Adrenal gland (tissue), 12 donors: ENCODE data around the gene GCG. TPM values are rescaled to one million over a fixed set of nuclear protein-coding genes. Genes with fewer than 3 reads are reported as not detected.

Source experiments
- DNase-seq, 7 donors: peaks; one replicate each; pipeline ENCODE4 v3.0.0-alpha.2; 2019 to 2020
- H3K27ac ChIP-seq, 5 donors: fragments of 200-600 bp; sonication (generic) in 4 of 5; 1 replicate in 3 of 5; 2 replicates in 2 of 5; pipeline versions ENCODE4 v1.5.1 to v1.8.0; 2016 to 2020; ENCODE audit warnings: mild to moderate bottlenecking in 1 of 5
- H3K27me3 ChIP-seq: fragments of 200-600 bp; 2 replicates; pipeline ENCODE4 v1.8.0; 2021
- H3K36me3 ChIP-seq, 2 donors: fragments of 200-600 bp; replicated peaks in 1 of 2; 1 replicate in 1 of 2; 2 replicates in 1 of 2; pipeline versions ENCODE4 v1.5.1 to v1.8.0; 2018 to 2022
- H3K4me1 ChIP-seq, 2 donors: fragments of 200-600 bp; replicated peaks in 1 of 2; 1 replicate in 1 of 2; 2 replicates in 1 of 2; pipeline versions ENCODE4 v1.5.1 to v1.8.0; 2018 to 2021
- H3K4me3 ChIP-seq, 4 donors: fragments of 200-600 bp; sonication (generic) in 3 of 4; one replicate each; pipeline ENCODE4 v1.5.1; 2016 to 2018
- H3K9me3 ChIP-seq, 3 donors: fragments of 200-600 bp; sonication (generic) in 1 of 3; replicated peaks in 1 of 3; 1 replicate in 2 of 3; 2 replicates in 1 of 3; pipeline versions ENCODE4 v1.5.1 to v1.8.0; 2016 to 2021
- CTCF ChIP-seq, 6 experiments: fragments of 450-650 bp in 4 of 6; fragments of 200-600 bp in 2 of 6; sonication (generic) in 1 of 6; IDR thresholded peaks; 1 replicate in 5 of 6; 2 replicates in 1 of 6; pipeline versions ENCODE4 v1.5.1 to v1.8.0; 2016 to 2021; ENCODE audit warnings: antibody characterized with exemption in 6 of 6, mild to moderate bottlenecking in 2 of 6, moderate library complexity in 1 of 6
- POLR2A ChIP-seq, 2 donors: fragments of 450-650 bp; IDR thresholded peaks; one replicate each; pipeline ENCODE4 v1.6.1; 2017; ENCODE audit warnings: antibody characterized with exemption in 2 of 2, mild to moderate bottlenecking in 2 of 2, moderate library complexity in 1 of 2
- WGBS, 4 donors: extraction: QIAGEN DNeasy Blood & Tissue Kit in 2 of 4; methylation state at CpG; one replicate each; pipeline versions ENCODE4 v1.1.5 to v1.1.7; 2013 to 2017; 5-methylcytosine and 5-hydroxymethylcytosine counted together
- intact Hi-C, 2 donors: fragments of 100-400 bp; cut with DNase I; formaldehyde crosslinking; loops; one replicate each; pipeline versions ENCODE4 v1.14.1 to v1.15.0; 2022 to 2023
- polyA plus RNA-seq, 3 donors: library from polyadenylated mRNA; stranded (reverse); fragments of 200-250 nt in 2 of 3; fragments of 350-450 nt in 1 of 3; fragmentation: Illumina TruSeq in 1 of 3; extraction: RNeasy Lipid Tissue Mini Kit (QIAGEN cat#74804) in 1 of 3; gene quantifications; one replicate each; pipeline ENCODE4 v1.2.3, GENCODE V29; 2013 to 2014
- total RNA-seq, 9 donors: library from RNA; depleted of rRNA in 4 of 9; stranded (reverse); fragments of >200 nt in 4 of 9; fragments of 120-200 nt in 1 of 9; fragmentation: NEBNext Ultra II Directional in 1 of 9; extraction: Animal tissue kit (Norgen Biotek cat#: 25700) in 1 of 9; gene quantifications; one replicate each; pipeline versions ENCODE4 v1.1.0 to v1.2.4, GENCODE V29; 2013 to 2023
- donor health status: healthy with polysubstance abuse.
- donor health status: Bipolar disorder and iron deficiency.
- donor health status: DM: yes; HTN: yes; CAD: no.
- donor health status: DM: no; HTN: no; CAD: no.
- donor health status: DM: no; HTN: no; CAD: no.
- donor health status: DM: yes; HTN: yes; CAD: no.

The GCG gene
- total and polyA plus RNA-seq, 12 donors = 0.22 to 0.51 TPM; not detected in 10

DNA sequence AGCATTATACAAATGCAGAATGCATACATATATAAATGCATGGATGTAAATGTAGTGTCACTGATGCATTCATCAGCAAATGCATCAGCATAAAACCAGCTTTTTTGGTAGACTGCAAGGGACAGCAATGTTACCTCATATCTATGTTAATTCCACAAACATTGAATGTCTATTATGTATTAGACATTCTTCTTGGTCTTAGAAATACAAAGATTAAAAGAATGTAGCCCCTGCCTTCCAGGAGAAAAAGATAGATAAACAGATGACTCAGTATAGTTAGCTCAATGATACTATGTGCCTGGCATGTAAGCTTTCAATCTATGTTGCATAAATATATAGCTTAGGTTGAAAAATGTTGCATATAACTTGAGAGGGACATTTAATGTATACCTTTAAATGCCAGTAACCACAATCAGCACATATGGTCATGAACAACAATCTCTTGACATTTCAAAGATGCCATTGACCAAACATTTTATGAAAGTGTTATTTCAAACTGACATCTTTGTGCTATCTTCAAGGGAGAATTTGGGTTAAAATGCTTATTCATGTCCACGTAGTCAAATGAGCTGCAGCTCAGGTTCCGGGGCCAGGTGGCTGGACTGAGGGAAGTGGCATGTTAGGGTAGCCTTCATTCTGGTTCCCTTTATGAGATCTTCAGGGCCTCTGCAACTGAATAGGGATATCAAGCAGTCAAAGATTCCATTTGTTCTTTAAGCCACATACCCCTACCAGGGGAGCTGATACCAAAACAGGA is 45.2 kb upstream of the GCG start:
- Histone ChIP-seq H3K27ac (no peak overlapping the region), H3K36me3 (no peaks in the 10 kb centered on the region), H3K9me3 (no peaks in the 10 kb centered on the region), H3K4me3 (no peak overlapping the region), H3K27me3 (no peaks in the 10 kb centered on the region), H3K4me1 (no peaks in the 10 kb centered on the region)
- intact Hi-C loops = no loop called here
- TF ChIP-seq POLR2A (IDR thresholded peaks at IDR 0.05) (no peak), CTCF (IDR thresholded peaks at IDR 0.05) (no peak)
- no peak for DNase-seq
- 76 to 93% (median 86%) methylated on average over 2 of the region's 2 CpGs for WGBS, 4 donors

DNA sequence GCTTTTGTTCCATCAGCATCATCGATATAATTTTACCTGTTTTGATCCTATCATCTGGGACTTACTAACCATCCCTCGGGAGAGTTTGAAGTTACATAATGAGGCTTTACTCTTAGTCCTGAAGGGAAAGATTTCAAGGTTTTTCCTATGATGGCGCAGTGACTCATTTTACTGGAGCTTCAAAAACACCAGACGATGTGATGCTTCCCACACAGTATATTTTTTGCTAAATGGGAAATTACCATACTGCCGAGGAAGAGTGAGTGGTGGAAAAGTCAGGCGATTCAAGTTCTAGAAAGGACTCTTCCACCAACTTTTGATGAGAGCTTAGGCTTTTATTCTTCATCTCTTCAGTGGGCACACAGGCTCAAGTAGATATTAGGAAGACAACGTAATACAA is 44.6 kb upstream of the GCG start:
- Histone ChIP-seq H3K27ac (no peak overlapping the region), H3K9me3 (no peaks in the 10 kb centered on the region), H3K4me3 (no peak overlapping the region), H3K4me1 (no peaks in the 10 kb centered on the region), H3K27me3 (no peaks in the 10 kb centered on the region), H3K36me3 (no peaks in the 10 kb centered on the region)
- no peak for DNase-seq
- TF ChIP-seq POLR2A (IDR thresholded peaks at IDR 0.05) = no peak
- TF ChIP-seq CTCF (IDR thresholded peaks at IDR 0.05) = no peak
- intact Hi-C loops = no loop called here
- 71 to 78% (median 74%) methylated on average over 7 of the region's 7 CpGs for WGBS, 4 donors

GRCh38 chr2:162188451-162188850 is 36.4 kb upstream of the GCG start:
- intact Hi-C loops = no loop called here
- TF ChIP-seq CTCF (IDR thresholded peaks at IDR 0.05) = no peak
- no peak for TF ChIP-seq POLR2A (IDR thresholded peaks at IDR 0.05)
- WGBS, 4 donors = 63 to 78% (median 69%) methylated on average over 3 of the region's 3 CpGs
- no peaks in the 10 kb centered on the region for H3K4me1 ChIP-seq
- no peak for DNase-seq
- H3K9me3 ChIP-seq = no peaks in the 10 kb centered on the region
- H3K4me3 ChIP-seq = no peak overlapping the region
- no peaks in the 10 kb centered on the region for H3K27me3 ChIP-seq
- H3K27ac ChIP-seq = no peak overlapping the region
- no peaks in the 10 kb centered on the region for H3K36me3 ChIP-seq

DNA sequence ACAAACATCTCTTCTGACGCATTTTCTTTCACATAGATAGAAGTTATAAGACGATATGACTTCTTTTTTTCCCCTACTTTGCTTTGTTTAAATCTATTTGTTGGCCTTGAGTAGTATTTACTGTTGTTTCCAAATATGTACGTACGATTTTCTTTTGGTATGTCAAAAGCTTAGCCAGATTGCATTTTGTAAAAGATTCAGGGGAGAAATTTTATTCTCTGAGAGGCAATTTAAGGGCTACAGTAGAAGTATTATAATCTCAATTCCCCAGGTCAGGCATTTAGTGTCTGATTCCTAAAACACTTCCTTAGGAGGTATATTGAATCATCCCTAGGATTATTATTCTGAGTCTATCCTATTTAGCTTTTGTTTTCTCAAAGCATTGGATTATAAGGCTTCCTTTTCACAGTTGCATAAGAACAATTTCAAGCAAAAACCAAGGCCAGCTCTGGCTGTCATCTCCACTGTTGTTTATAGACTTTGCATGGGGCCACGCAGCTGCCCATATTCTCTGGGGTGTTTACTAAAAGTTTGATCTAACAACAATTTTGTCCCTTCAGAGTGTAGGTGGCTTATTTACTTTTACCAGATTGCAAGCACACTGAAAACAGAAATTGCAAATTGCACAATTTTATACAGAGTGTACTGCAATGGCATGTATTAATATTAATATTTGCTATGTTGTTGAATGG is 33.6 kb upstream of the GCG start:
- Histone ChIP-seq H3K36me3 (no peaks in the 10 kb centered on the region), H3K4me3 (no peak overlapping the region), H3K9me3 (no peaks in the 10 kb centered on the region), H3K27ac (no peak overlapping the region), H3K4me1 (no peaks in the 10 kb centered on the region), H3K27me3 (no peaks in the 10 kb centered on the region)
- TF ChIP-seq CTCF (IDR thresholded peaks at IDR 0.05) = no peak
- no peak for TF ChIP-seq POLR2A (IDR thresholded peaks at IDR 0.05)
- 73 to 81% (median 76%) methylated on average over 5 of the region's 5 CpGs for WGBS, 4 donors
- intact Hi-C loops = no loop called here
- DNase-seq = no peak
